Measurements from ENCODE around the gene KCNQ1. TPM values are rescaled to one million over a fixed set of nuclear protein-coding genes. Genes with fewer than 3 reads are reported as not detected.

KCNQ1 gene
- total and polyA plus RNA-seq, 2 of the 13 experiments (the other 11 are each of a cell fraction or from before 2014, with no cell fraction given) = 0.02 to 0.08 TPM

GRCh38 chr11:2400069-2400761 lies 44.6 kb upstream of the KCNQ1 start, which contains the start of gene TSSC4 (continued):
- TF ChIP-seq, protein P1, sequence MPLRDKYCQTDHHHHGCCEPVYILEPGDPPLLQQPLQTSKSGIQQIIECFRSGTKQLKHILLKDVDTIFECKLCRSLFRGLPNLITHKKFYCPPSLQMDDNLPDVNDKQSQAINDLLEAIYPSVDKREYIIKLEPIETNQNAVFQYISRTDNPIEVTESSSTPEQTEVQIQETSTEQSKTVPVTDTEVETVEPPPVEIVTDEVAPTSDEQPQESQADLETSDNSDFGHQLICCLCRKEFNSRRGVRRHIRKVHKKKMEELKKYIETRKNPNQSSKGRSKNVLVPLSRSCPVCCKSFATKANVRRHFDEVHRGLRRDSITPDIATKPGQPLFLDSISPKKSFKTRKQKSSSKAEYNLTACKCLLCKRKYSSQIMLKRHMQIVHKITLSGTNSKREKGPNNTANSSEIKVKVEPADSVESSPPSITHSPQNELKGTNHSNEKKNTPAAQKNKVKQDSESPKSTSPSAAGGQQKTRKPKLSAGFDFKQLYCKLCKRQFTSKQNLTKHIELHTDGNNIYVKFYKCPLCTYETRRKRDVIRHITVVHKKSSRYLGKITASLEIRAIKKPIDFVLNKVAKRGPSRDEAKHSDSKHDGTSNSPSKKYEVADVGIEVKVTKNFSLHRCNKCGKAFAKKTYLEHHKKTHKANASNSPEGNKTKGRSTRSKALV (CRISPR knock-in tag; IDR thresholded peaks at IDR 0.05) = 0 out of 2 replicates have a peak, but pooled peaks have one; percentile 43
- TF ChIP-seq CENPT (CRISPR knock-in tag; IDR thresholded peaks at IDR 0.05; ENCODE audit: low read depth) (no peak), ZFP37 (CRISPR knock-in tag; IDR thresholded peaks at IDR 0.05; ENCODE audit: borderline replicate concordance) (no peak), CBFB (CRISPR knock-in tag; IDR thresholded peaks at IDR 0.05) (peak; percentile 90; the same call in 1 of the 2 replicates), ZNF121 (CRISPR knock-in tag; IDR thresholded peaks at IDR 0.05) (no peak; the same call in 1 of the 2 replicates), SOX6 (IDR thresholded peaks at IDR 0.05) (no peak), SOX6 (CRISPR knock-in tag; IDR thresholded peaks at IDR 0.05) (peak; percentile 81), RBM22 (optimal IDR thresholded peaks at IDR 0.05; ENCODE audit: low read length) (no peak), ZFP36L1 (CRISPR knock-in tag; IDR thresholded peaks at IDR 0.05) (peak; percentile 53; the same call in 1 of the 2 replicates), ZNF883 (CRISPR knock-in tag; IDR thresholded peaks at IDR 0.05; ENCODE audit: not compliant biosample characterization) (peak; percentile 65), MEIS2 (CRISPR knock-in tag; IDR thresholded peaks at IDR 0.05) (no peak; the same call in 1 of the 2 replicates), ZNF354B (CRISPR knock-in tag; IDR thresholded peaks at IDR 0.05) (no peak), ZNF749 (CRISPR knock-in tag; IDR thresholded peaks at IDR 0.05; ENCODE audit: borderline replicate concordance) (peak; percentile 47; the same call in 1 of the 2 replicates), IKZF4 (CRISPR knock-in tag; IDR thresholded peaks at IDR 0.05; ENCODE audit: borderline replicate concordance, low read depth, not compliant biosample characterization) (no peak), ZNF441 (CRISPR knock-in tag; IDR thresholded peaks at IDR 0.05; ENCODE audit: borderline replicate concordance) (peak; percentile 83; the same call in 1 of the 2 replicates), ZNF362 (CRISPR knock-in tag; IDR thresholded peaks at IDR 0.05; ENCODE audit: borderline replicate concordance) (peak; percentile 40; the same call in 1 of the 2 replicates), ZNF337 (CRISPR knock-in tag; IDR thresholded peaks at IDR 0.05; ENCODE audit: borderline replicate concordance, low read depth) (no peak), KLF12 (CRISPR knock-in tag; IDR thresholded peaks at IDR 0.05; ENCODE audit: borderline replicate concordance) (peak; percentile 88), ATM (IDR thresholded peaks at IDR 0.05; ENCODE audit: borderline replicate concordance) (no peak)
- TF ChIP-seq, protein P2, sequence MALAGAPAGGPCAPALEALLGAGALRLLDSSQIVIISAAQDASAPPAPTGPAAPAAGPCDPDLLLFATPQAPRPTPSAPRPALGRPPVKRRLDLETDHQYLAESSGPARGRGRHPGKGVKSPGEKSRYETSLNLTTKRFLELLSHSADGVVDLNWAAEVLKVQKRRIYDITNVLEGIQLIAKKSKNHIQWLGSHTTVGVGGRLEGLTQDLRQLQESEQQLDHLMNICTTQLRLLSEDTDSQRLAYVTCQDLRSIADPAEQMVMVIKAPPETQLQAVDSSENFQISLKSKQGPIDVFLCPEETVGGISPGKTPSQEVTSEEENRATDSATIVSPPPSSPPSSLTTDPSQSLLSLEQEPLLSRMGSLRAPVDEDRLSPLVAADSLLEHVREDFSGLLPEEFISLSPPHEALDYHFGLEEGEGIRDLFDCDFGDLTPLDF (CRISPR knock-in tag; IDR thresholded peaks at IDR 0.05) = no peak
- TF ChIP-seq, protein P3, sequence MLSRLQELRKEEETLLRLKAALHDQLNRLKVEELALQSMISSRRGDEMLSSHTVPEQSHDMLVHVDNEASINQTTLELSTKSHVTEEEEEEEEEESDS (CRISPR knock-in tag; IDR thresholded peaks at IDR 0.05; ENCODE audit: borderline replicate concordance) = 0 out of 2 replicates have a peak, but pooled peaks have one; percentile 31
- TF ChIP-seq, protein P4, sequence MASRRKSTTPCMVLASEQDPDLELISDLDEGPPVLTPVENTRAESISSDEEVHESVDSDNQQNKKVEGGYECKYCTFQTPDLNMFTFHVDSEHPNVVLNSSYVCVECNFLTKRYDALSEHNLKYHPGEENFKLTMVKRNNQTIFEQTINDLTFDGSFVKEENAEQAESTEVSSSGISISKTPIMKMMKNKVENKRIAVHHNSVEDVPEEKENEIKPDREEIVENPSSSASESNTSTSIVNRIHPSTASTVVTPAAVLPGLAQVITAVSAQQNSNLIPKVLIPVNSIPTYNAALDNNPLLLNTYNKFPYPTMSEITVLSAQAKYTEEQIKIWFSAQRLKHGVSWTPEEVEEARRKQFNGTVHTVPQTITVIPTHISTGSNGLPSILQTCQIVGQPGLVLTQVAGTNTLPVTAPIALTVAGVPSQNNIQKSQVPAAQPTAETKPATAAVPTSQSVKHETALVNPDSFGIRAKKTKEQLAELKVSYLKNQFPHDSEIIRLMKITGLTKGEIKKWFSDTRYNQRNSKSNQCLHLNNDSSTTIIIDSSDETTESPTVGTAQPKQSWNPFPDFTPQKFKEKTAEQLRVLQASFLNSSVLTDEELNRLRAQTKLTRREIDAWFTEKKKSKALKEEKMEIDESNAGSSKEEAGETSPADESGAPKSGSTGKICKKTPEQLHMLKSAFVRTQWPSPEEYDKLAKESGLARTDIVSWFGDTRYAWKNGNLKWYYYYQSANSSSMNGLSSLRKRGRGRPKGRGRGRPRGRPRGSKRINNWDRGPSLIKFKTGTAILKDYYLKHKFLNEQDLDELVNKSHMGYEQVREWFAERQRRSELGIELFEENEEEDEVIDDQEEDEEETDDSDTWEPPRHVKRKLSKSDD (CRISPR knock-in tag; IDR thresholded peaks at IDR 0.05; ENCODE audit: low read depth) = peak; percentile 95

Data from HepG2 (cell line).